ENCODE data around the gene GFRA1. TPM values are rescaled to one million over a fixed set of nuclear protein-coding genes. Genes with fewer than 3 reads are reported as not detected.

Gene GFRA1
- total RNA-seq, 4 donors from 2014 or later: 2.6 to 75.1 (median 48.0) TPM

GRCh38 chr10:116017405-116017804, 255.6 kb downstream of the GFRA1 start:
- H3K4me1 ChIP-seq: no peaks in the 10 kb centered on the region
- intact Hi-C loops (cut with DNase I; ENCODE audit: low total_unique reads): no loop called here
- H3K27me3 ChIP-seq: no peaks in the 10 kb centered on the region
- TF ChIP-seq POLR2A (IDR thresholded peaks at IDR 0.05): no peak
- no peak for TF ChIP-seq CTCF (IDR thresholded peaks at IDR 0.05)
- H3K4me3 ChIP-seq: no peak overlapping the region
- H3K9me3 ChIP-seq: no peaks in the 10 kb centered on the region
- no peak for DNase-seq
- no peak overlapping the region for H3K27ac ChIP-seq
- H3K36me3 ChIP-seq: no peaks in the 10 kb centered on the region

- intact Hi-C loops (cut with DNase I; ENCODE audit: low total_unique reads): no loop called here
- Histone ChIP-seq H3K36me3 (no peaks in the 10 kb centered on the region), H3K4me3 (no peak overlapping the region), H3K27ac (no peak overlapping the region), H3K4me1 (no peaks in the 10 kb centered on the region), H3K9me3 (no peaks in the 10 kb centered on the region), H3K27me3 (no peaks in the 10 kb centered on the region)
- TF ChIP-seq POLR2A (IDR thresholded peaks at IDR 0.05) (no peak), CTCF (IDR thresholded peaks at IDR 0.05) (no peak)
- DNase-seq: no peak
These were observed 257.2 kb downstream of the GFRA1 start for GRCh38 chr10:116015583-116016333.

- no peaks in the 10 kb centered on the region for H3K27me3 ChIP-seq
These were observed 258.0 kb downstream of the GFRA1 start for GRCh38 chr10:116014871-116015582.

GRCh38 chr10:116014326-116014725, 258.7 kb downstream of the GFRA1 start:
- intact Hi-C loops (cut with DNase I; ENCODE audit: low total_unique reads): no loop called here
- TF ChIP-seq CTCF (IDR thresholded peaks at IDR 0.05) (no peak), POLR2A (IDR thresholded peaks at IDR 0.05) (no peak)
- H3K36me3 ChIP-seq: no peaks in the 10 kb centered on the region
- no peaks in the 10 kb centered on the region for H3K9me3 ChIP-seq
- no peak for DNase-seq
- no peak overlapping the region for H3K4me3 ChIP-seq
- no peaks in the 10 kb centered on the region for H3K27me3 ChIP-seq
- no peak overlapping the region for H3K27ac ChIP-seq
- no peaks in the 10 kb centered on the region for H3K4me1 ChIP-seq

More at GRCh38 chr10:116014871-116015582, 258.0 kb downstream of the GFRA1 start:
- Histone ChIP-seq H3K27ac (no peak overlapping the region), H3K9me3 (no peaks in the 10 kb centered on the region), H3K4me3 (no peak overlapping the region), H3K4me1 (no peaks in the 10 kb centered on the region), H3K36me3 (no peaks in the 10 kb centered on the region)
- DNase-seq: peak in 1 of 2 donors; percentile 26
- TF ChIP-seq CTCF (IDR thresholded peaks at IDR 0.05): no peak
- no peak for TF ChIP-seq POLR2A (IDR thresholded peaks at IDR 0.05)
- intact Hi-C loops (cut with DNase I; ENCODE audit: low total_unique reads): no loop called here

GRCh38 chr10:116011929-116012328, 261.1 kb downstream of the GFRA1 start:
- H3K36me3 ChIP-seq: no peaks in the 10 kb centered on the region
- H3K4me1 ChIP-seq: no peaks in the 10 kb centered on the region
- no peak overlapping the region for H3K4me3 ChIP-seq
- no peaks in the 10 kb centered on the region for H3K9me3 ChIP-seq
- no peak for DNase-seq
- intact Hi-C loops (cut with DNase I; ENCODE audit: low total_unique reads): no loop called here
- H3K27me3 ChIP-seq: no peaks in the 10 kb centered on the region
- no peak for TF ChIP-seq POLR2A (IDR thresholded peaks at IDR 0.05)
- no peak for TF ChIP-seq CTCF (IDR thresholded peaks at IDR 0.05)
- H3K27ac ChIP-seq: no peak overlapping the region
